K562 (cell line): ENCODE measurements around the gene CCDC28B. TPM values are rescaled to one million over a fixed set of nuclear protein-coding genes. Genes with fewer than 3 reads are reported as not detected.

Source experiments
- AFF4 ChIP-seq: sonication (generic); formaldehyde crosslinking; IDR thresholded peaks from 2 replicates; pipeline ENCODE4 v1.8.0; 2023; ENCODE audit warnings: mild to moderate bottlenecking, missing genetic modification reagents
- CHCHD3 ChIP-seq: fragments of 250-450 bp; sonication (Bioruptor Pico); IDR thresholded peaks from 2 replicates; pipeline ENCODE4 v2.1.2; 2022; ENCODE audit warnings: mild to moderate bottlenecking
- E4F1 ChIP-seq: fragments of 250-450 bp; sonication (Bioruptor Pico); IDR thresholded peaks from 2 replicates; pipeline ENCODE4 v1.5.0; 2021; ENCODE audit warnings: mild to moderate bottlenecking, borderline replicate concordance
- EP400 ChIP-seq: fragments of 450-650 bp; IDR thresholded peaks from 2 replicates; pipeline ENCODE4 v1.6.1; 2017; ENCODE audit warnings: antibody characterized with exemption, mild to moderate bottlenecking, moderate library complexity
- ETS1 ChIP-seq: conservative IDR thresholded peaks from 2 replicates; pipeline ENCODE4 v1.6.1; 2011; ENCODE audit warnings: low read depth, mild to moderate bottlenecking, low read length; ENCODE audit not compliant: control insufficient read depth
- HDAC8 ChIP-seq: fragments of 450-650 bp; IDR thresholded peaks from 2 replicates; pipeline ENCODE4 v1.6.1; 2016; ENCODE audit warnings: mild to moderate bottlenecking, missing genetic modification characterization, moderate library complexity, missing compliant biosample characterization
- MAFF ChIP-seq: IDR thresholded peaks from 2 replicates; pipeline ENCODE4 v1.6.1; 2012; ENCODE audit warnings: low read length, improper control_type of control experiment
- PHB ChIP-seq: fragments of 250-450 bp; sonication (Bioruptor Pico); IDR thresholded peaks from 2 replicates; pipeline ENCODE4 v1.5.0; 2021
- ZNF766 ChIP-seq: fragments of 200-800 bp; sonication (Bioruptor generic); conservative IDR thresholded peaks from 2 replicates; pipeline ENCODE4 v1.6.1; 2016; ENCODE audit warnings: missing genetic modification characterization, missing compliant biosample characterization
- polyA plus RNA-seq, 8 experiments: library from polyadenylated mRNA; depleted of rRNA in 4 of 8; stranded (reverse) in 5 of 8; unstranded in 3 of 8; fragments of >200 nt; fragmentation: Nextera tagmentation in 2 of 8; fragmentation: Illumina TruSeq in 1 of 8; extraction: Ambion mirVana in 2 of 8; extraction: Trizol in 1 of 8; gene quantifications; 2 replicates each; pipeline versions ENCODE4 v1.2.1 to v1.2.3, GENCODE V29; 2011 to 2014; ENCODE audit warnings: inconsistent platforms in 1 of 8, missing spikeins in 1 of 8
- total RNA-seq, 7 experiments: library from RNA; depleted of rRNA in 6 of 7; stranded (reverse); fragments of >200 nt in 6 of 7; fragmentation: Illumina TruSeq in 2 of 7; extraction: Trizol in 2 of 7; gene quantifications; 2 replicates each; pipeline versions ENCODE4 v1.2.1 to v1.2.3, GENCODE V29; 2011 to 2021; ENCODE audit warnings: low replicate concordance in 1 of 7

CCDC28B gene
- total and polyA plus RNA-seq, 9 of the 15 experiments (the other 6 are each of a cell fraction or from before 2014, with no cell fraction given), result 5.7 to 54.5 (median 31.7) TPM

- TF ChIP-seq CHCHD3 (CRISPR knock-in tag) (no peak), PHB (no peak), MAFF (no peak), HDAC8 (tag) (no peak), AFF4 (CRISPR knock-in tag) (no peak), EP400 (no peak), ETS1 (no peak), E4F1 (CRISPR knock-in tag) (no peak), ZNF766 (CRISPR knock-in tag) (no peak)
- TF ChIP-seq, all 486 proteins: peak for 0
Observed at GRCh38 chr1:32228771-32229170, 28.4 kb downstream of the CCDC28B start (continued).
